ENCODE results near the gene CHAC1.

DNA sequence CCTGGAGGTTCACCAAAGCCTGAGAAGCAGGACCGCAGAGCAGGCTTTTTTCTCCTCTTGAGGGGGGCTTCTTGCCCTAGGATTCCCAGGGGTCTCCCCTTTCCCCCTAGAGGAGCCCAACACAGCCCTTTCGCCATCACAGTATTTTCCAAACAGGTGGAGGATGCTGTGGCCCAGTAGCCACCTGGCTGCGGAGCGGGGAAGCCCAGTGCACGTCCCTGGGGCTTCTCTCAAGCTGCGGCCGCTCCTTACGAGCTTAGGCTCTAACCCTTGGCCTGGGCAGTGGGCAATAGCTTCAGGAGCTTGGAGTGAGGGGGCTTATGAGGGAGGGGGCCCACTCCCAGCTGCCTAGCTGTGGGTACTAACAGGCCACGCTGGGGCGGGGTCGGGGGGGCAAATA, 35.7 kb upstream of the CHAC1 start:
- TF ChIP-seq, protein P1, sequence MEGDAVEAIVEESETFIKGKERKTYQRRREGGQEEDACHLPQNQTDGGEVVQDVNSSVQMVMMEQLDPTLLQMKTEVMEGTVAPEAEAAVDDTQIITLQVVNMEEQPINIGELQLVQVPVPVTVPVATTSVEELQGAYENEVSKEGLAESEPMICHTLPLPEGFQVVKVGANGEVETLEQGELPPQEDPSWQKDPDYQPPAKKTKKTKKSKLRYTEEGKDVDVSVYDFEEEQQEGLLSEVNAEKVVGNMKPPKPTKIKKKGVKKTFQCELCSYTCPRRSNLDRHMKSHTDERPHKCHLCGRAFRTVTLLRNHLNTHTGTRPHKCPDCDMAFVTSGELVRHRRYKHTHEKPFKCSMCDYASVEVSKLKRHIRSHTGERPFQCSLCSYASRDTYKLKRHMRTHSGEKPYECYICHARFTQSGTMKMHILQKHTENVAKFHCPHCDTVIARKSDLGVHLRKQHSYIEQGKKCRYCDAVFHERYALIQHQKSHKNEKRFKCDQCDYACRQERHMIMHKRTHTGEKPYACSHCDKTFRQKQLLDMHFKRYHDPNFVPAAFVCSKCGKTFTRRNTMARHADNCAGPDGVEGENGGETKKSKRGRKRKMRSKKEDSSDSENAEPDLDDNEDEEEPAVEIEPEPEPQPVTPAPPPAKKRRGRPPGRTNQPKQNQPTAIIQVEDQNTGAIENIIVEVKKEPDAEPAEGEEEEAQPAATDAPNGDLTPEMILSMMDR (IDR thresholded peaks at IDR 0.05): no peak
- TF ChIP-seq POLR2A (IDR thresholded peaks at IDR 0.05): no peak
